Activated T-helper 1 cell treated with anti-CD3 and anti-CD28 coated beads, Interleukin-2, amount 50 U/mL, for 16 hours (primary cell): ENCODE data around the gene CR1L.
"Not testable (repeated sequence)": the region's sequence is repeated elsewhere in the genome, so short reads cannot be mapped to it uniquely, and the experiment has no call there.

Source experiments
- DNase-seq, 2 donors: peaks; one replicate each; pipeline ENCODE4 v3.0.0-alpha.2; 2020; ENCODE audit warnings: low read depth in 1 of 2, low spot score in 1 of 2

Gene CR1L

DNA sequence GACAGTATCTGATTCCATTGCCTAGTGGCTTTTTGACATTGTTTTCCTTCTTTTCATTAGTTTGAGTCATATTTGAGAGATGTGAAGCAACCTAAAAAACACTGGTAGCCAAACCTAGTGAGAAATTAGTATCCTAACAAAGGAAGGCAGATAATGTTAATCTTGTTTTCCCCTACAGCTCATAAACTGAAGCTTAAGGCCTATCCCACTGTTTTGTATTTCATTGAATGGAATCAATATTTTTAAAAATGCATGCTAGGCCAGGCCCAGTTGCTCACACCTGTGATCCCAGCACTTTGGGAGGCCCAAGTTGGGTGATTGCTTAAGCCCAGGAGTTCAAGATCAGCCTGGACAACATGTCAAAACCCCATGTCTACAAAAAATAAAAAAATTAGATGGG, 1.2 kb downstream of the CR1L start:
- DNase-seq: no peak

DNA sequence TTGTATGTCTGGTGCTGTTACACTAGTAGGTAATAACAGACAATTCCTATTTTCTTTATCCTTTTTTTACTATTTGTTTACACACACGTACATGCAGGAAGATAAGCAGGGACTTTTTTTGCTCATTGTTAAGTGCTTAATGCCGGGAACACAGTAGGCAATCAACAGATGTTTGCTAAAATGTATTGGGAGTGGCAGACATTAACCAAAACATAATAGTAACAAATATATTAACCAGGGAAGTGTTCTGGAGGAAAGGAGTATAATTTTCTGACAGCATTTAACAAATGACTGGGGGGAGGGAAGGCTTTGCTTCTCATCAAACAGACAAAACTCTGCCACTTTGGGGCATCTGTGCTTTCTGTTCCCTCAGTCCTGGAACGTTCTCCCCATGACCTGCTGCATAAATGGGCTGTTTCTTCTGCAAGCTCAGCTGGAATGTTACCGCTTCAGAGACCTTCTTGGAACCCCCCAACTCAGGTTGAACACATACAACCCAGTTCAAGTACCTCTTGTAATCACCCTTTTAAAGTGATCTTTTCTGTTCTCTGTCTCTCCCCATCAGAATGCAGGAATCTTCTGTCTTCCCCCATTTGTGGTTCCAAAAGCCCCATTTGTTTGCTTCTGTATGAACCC, 2.1 kb downstream of the CR1L start:
- DNase-seq: no peak

DNA sequence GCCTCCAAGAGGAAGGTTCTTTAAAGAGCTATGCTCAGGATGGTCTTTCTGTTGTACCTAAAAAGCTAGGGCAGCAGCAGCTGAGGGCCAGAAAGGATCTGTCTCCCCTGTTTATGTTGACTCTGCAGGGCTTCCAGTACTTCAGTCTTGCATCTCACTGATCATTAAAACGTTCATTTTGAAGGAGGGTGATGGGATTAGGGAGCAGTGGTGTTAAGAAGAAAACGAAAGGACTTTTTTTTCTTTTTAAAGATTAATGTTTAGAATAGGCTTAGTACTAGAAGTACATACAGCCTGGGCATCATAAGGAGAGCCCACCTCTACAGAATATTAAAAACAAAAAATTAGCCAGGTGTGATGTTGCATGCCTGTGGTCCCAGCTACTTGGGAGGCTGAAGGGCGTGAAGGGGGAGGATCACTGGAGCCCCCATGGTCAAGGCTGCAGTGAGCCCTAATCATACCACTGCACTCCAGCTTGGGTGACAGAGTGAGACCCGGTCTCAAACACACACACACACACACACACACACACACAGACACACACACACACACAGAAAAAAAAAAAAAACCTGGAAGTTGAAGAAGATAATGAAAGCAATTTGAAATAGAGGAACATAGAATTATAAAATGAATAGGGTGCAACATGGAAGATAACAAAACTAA, 2.9 kb downstream of the CR1L start:
- DNase-seq: no peak

DNA sequence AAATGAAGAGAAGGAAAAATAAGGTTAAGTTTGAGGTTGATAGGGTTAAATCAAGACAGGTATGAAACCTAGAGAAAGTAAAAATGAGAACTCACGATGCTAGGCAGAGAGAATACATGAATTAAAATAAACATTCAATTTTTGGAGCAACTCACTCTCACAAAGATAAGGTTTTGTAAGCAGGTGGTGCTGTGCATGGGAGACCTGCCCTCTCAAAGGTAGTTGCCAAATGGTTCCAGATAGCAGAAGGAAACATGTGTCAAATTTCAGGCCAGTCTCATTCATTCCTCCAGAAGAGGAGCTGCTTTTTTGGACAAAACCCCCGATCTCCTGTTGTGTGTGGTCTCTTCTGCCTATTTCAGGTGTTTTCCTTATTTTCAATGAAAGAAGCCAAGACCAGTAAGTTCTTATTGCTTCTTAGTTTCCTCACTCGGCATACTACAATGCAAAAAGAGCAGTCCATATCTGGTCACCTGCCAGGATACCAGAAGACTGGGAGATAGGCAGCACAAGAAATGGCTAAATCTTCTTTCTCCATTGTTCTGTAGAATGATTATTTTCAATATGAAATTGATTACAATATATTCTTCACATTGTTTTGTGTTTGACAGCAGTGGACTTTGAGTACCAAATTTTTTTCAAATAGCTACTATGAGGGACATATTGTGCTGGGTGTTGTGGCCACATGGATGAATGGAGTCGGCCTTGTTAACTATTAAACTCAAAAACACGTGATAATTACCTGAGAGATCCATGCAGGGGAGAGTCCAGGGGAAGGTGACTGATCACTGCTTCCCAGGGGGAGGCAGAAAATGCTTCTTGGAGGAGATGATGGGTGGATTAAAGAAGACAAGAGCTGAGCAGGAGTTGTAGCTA, 3.6 kb downstream of the CR1L start:
- no peak for DNase-seq

DNA sequence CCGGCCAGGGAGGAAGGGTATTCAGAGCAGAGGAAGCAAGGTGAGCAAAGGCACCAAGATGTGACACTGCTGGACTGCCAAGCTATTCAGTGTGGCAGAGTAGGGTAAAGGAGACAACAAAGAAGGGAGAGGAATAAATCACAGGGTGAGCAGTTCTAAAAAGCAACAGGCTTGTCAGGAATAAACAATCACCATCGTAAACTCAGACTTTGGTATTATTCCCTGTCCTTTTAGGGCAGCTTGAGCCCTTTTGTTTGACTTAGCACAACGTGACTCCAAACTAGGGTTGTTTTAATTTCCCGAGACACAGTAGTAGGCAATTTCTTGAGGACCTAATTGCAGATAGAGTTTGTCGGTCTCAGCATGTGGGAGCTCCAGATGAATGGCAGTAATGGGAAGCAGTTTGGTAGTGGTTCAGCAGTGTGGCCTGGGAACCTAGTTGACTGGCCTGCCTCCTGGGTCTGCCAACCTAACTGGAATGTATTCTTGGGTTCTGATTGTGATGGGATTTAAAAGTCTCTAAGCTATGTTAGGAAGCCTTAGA, 4.3 kb downstream of the CR1L start:
- DNase-seq: no peak

DNA sequence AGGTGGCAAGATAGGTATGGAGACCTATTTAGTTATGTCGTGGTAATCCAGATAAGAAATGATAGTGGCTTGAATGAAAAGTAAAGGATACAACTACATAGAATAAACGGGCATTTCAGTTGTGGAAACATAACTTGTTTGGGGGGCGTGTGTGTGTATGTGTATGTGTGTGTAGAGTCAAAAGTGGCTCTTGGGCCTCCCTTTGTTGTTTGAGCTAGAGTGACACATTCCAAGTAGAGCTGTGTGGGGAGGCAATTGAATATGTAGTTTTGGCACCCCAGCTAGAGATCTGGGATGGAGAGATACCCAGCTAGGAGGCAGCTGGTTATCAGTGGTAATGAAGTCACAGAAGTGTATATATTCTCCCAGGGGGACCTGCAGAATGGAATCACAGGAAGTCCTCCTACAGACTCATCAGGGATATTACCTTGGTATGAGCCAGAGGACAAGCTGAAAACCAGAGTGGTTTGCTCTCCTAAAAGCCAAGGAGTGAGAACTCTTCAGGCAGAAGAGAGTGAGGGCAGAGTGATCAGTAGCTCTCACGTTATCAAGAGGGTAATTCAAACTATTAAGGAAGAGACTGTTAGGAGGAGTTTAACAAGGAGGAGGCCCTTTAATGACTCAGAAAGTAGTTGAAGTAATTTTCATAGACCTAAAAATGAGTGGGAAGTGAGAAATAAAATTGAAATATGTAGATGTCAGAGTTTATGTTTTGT, 5.1 kb downstream of the CR1L start:
- no peak for DNase-seq

DNA sequence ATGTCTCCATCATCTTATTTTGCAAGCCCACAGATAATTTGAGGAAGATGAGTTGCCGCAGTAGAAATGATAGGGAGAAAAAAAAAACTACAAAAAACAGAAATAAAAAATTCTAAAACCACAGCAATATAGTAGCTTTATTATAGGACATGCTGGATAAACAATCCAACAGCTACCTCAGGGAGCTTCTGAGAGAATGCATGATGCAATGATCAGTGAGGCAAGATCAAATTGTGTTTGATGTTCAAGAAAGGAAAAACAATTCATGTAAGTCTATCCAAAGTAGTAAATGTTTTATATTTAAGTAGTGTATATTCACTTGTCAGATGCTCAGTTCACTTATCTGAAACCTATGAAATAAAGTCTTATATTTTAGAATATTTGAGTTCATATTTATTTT, 6.7 kb downstream of the CR1L start:
- no peak for DNase-seq

DNA sequence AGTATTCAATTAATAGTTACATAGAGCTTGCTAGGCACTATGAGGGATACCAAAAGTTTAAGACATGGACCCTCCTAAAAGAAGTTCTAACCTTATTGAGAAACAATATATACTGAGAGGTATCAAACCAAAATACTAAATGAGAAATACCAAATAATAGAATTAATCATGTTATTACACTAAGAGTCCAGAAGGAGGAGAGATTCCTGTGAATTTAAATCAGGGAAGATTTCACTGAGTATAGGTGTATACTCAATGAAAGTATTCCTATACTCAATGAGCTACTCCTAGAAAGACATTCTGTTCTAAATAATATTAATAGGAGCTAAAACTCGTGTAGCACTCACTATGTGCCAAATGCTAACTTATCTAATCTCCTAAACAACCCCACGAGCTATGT, 9.4 kb downstream of the CR1L start:
- DNase-seq: no peak

DNA sequence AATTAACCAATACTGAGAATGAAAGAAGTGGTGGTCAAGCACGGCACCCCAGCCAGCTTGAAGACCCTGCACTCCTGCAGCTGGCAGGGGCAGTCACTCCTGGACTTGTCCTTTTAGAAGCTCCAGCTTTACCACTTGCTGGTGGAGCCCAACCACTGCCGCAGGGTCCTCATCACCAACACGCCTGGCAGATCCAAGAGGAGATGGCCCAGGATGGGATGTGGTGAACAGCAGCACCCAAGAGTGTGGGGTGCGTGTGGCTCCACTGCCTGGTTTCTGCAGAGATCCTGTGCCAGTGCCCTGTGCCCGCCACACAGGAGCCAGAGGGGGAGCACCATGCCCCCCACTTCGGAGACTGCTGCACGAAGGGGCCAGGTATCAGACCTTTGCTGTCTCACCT, 13.5 kb downstream of the CR1L start:
- no peak for DNase-seq

DNA sequence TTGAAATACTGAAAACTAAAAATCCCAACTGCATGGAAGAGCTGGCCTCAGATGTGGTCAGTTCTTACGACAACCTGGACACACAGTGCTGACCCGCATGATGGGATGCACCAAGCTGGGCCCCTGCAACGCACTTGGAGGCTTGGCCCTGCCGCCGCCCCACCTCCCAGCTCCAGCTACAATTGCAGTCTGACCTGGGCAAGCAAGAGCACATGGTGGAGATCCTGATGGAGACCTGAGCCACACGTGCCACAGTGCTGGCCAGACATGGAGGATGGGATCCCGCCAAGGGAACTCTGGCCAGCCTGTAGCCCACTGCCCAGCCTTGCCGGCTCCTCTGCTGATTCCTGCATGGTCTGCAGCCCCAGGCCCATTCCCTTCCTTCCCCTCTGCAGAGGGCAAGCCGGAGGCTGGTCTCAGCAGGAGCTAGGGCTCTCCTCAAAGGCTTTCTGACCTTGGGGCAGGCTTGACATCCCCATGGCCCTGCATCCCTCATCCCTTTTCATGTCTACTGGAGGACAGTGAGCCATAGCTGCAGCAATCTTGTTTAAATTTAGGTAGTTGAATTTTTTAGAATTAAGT, 14.1 kb downstream of the CR1L start:
- DNase-seq: no peak

DNA sequence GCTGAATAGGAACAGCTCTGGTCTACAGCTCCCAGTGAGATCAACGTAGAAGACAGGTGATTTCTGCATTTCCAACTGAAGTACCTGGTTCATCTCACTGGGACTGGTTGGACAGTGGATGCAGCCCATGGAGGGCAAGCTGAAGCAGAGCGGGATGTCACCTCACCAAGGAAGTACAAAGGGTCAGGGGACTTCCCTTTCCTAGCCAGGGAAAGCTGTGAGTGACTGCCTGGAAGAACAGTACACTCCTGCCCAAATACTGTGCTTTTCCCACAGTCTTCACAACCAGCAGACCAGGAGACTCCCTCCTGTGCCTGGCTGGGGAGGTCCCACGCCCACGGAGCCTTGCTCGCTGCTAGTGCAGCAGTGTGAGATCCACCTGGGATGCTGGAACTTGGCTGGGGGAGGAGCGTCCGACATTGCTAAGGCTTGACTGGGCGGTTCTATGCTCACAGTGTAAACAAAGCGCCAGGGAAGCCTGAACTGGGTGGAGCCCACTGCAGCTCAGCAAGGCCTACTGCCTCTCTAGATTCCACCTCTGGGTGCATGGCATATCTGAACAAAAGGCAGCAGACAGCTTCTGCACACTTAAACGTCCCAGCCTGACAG, 14.7 kb downstream of the CR1L start:
- DNase-seq: no peak

DNA sequence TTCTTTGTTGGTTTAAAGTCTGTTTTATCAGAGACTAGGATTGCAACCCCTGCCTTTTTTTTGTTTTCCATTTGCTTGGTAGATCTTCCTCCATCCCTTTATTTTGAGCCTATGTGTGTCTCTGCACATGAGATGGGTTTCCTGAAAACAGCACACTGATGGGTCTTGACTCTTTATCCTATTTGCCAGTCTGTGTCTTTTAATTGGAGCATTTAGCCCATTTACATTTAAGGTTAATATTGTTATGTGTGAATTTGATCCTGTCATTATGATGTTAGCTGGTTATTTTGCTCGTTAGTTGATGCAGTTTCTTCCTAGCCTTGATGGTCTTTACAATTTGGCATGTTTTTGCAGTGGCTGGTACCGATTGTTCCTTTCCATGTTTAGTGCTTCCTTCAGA, 16.5 kb downstream of the CR1L start:
- not testable (repeated sequence) for DNase-seq

DNA sequence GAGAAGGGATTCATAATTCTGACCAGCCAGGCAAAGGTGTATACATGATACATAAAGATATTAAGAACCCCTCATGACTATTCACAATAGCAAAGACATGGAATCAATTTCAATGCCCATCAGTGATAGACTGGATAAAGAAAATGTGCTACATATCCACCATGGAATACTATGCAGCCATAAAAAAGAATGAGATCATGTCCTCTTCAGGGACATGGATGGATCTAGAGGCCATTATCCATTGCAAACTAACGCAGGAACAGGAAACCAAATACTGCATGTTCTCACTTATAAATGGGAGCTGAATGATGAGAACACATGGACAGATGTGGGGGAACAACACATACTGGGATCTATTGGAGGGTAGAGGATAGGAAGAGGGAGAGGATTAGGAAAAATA, 21.4 kb downstream of the CR1L start:
- DNase-seq: no peak

DNA sequence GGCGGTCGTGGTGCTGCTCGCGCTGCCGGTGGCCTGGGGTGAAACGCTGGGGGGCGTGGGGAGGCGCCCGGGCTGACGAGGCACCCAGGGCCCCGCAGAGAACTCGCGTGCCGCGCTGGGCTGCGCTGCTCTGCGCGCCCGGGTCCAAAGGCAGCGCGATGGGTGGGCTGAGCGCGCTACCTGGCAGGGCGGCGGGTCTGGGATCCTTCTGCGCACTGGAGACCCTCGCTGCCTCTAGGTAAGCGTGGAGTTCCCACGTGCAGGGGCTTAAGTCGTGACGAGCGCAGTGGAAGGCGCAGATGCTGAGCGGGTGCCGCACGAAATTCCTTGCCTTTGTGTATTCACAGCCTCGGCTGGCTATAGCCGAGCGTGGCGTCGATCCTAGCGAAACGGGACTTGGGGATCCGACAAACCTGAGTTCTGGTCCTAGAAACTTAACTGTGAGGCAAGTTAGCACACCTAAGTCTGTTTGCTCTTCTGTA, 24.6 kb downstream of the CR1L start:
- no peak for DNase-seq

DNA sequence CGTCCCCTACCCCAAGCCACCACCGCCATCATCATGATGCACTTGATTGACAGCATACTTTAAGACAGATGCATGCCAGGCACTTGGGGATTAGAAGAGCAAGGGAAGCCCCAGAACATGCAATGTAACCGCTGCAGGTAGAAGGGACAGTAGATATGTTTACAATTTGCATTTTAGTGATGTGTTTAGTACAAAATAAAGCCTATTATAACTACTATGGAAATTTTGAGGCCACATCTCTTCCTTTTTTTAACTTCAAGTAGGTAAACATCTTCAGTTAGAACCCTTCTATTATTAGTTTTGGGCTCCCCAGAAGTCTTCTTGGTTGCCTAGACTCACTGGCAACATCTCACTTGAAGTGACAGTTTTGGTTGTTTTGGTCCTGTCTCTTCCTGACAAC, 25.3 kb downstream of the CR1L start:
- no peak for DNase-seq

DNA sequence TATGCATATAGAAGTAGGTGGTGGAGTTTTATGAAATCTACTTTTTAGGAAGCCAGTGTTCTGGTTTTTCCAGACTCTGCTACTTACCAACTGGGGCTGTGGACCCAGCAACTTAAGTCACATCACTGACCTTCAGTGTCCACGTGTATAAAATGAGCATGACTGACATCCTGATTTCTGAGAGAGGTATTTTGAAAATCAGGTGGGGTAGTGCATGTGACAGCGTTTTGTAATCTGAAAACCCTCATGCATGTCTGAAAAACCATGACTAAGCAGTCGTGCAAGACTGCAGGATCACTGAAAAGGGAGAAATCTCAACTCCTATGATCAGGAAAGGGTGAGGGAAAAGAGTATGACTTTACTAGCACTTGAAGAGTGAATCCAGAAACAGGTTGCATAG, 26.1 kb downstream of the CR1L start:
- no peak for DNase-seq

DNA sequence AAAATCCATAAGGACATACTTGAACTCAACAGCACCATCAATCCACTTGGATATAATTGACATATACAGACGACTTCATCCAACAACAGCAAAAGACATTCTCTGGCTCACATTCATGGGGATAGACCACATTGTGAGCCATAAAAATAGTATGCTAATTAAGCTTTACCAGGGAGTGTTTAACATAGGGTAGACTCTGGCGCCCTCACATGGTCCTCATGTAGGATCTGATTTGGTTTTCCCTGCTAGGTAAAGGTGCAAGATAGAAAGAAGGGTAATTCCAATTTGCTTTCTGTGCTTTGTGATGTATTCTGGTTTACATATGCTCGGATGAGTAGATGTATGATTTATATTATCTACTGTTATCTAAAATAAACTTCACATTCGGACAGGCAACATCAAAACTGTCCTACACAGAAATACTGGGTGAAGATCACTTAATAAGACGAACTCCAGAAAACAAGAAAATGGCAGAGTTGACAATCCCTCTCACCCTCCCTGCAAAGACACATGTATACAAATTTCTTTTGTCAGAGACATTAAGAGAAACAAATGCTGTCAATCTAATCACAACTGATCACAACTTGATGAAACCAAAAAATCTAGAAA, 27.7 kb downstream of the CR1L start:
- no peak for DNase-seq

DNA sequence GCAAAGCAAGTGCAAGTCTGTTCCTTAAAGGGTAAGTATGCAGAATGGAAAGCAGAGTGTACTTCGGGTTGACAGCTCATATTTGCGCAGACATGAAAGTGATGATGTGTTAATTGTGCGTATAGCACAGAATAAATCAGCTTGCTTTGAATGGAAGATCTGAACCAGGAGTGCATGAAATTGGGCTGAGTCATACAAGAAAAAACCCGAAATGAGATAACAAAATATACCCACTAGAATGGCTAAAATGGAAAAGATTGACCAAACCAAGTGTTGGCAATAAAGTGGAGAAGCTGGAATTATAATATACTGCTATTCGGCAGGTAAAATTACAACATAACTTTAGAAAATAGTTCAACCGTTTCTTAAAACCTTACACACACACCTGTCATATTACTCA, 28.5 kb downstream of the CR1L start:
- DNase-seq: no peak

DNA sequence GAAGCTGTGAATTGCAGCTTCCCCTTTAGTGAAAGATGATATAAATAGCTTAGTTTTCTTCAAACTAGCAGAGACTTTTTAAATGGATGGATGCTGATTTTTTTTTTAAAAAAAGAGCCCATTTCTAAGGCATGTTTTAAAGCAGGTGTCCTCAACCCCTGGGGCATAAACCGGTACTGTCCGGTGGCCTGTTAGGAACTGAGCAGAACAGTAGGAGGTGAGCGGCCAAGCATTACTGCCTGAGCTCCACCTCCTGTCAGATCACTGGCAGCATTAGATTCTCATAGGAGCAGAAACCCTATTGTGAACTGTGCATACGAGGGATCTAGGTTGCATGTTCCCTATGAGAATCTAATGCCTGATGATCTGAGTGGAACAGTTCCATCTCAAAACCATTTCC, 31.2 kb downstream of the CR1L start:
- no peak for DNase-seq
